Naive B cell (primary cell): ENCODE results near the gene FGFR3. TPM values are rescaled to one million over a fixed set of nuclear protein-coding genes. Genes with fewer than 3 reads are reported as not detected.
A peak's percentile ranks its signal among the peaks of the same experiment; 100 is the strongest.

Source experiments
- ATAC-seq, 2 donors: fragments of 150-1000 bp; cut with Tn5 transposase; 2 replicates each; pipeline ENCODE4 v1.10.0; 2021; ENCODE audit warnings: low read depth in 2 of 2, mild to moderate bottlenecking in 2 of 2, moderate library complexity in 2 of 2
- DNase-seq: peaks from one replicate; pipeline ENCODE4 v3.0.0; 2022
- H3K27ac Mint-ChIP-seq, 6 donors: one replicate each; pipeline ENCODE4 v1.8.0; 2020 to 2022; ENCODE audit warnings: mild to moderate bottlenecking in 6 of 6, mixed read lengths in 6 of 6, moderate library complexity in 5 of 6, inconsistent platforms in 2 of 6
- H3K27me3 Mint-ChIP-seq, 3 donors: one replicate each; pipeline ENCODE4 v1.8.0; 2021 to 2022; ENCODE audit warnings: mixed read lengths in 3 of 3, mild to moderate bottlenecking in 1 of 3
- H3K36me3 Mint-ChIP-seq, 2 donors: one replicate each; pipeline ENCODE4 v1.8.0; 2020 to 2022; ENCODE audit warnings: mixed read lengths in 2 of 2, inconsistent platforms in 1 of 2, mild to moderate bottlenecking in 1 of 2
- H3K4me1 Mint-ChIP-seq, 3 donors: one replicate each; pipeline ENCODE4 v1.8.0; 2020 to 2022; ENCODE audit warnings: mixed read lengths in 3 of 3, inconsistent platforms in 1 of 3, mild to moderate bottlenecking in 1 of 3, moderate library complexity in 1 of 3
- H3K4me3 Mint-ChIP-seq, 8 donors: one replicate each; pipeline ENCODE4 v1.8.0; 2020 to 2022; ENCODE audit warnings: mild to moderate bottlenecking in 8 of 8, mixed read lengths in 8 of 8, moderate library complexity in 8 of 8, inconsistent platforms in 2 of 8
- H3K9me3 Mint-ChIP-seq, 7 donors: one replicate each; pipeline ENCODE4 v1.8.0; 2020 to 2022; ENCODE audit warnings: mixed read lengths in 7 of 7, mild to moderate bottlenecking in 5 of 7, inconsistent platforms in 2 of 7, moderate library complexity in 1 of 7
- polyA plus RNA-seq, 6 donors: library from polyadenylated mRNA; unstranded; fragments of 300-500 nt; fragmentation: Illumina TruSeq; gene quantifications; one replicate each; pipeline ENCODE4 v1.2.3, GENCODE V29; 2021; ENCODE audit warnings: low read depth in 6 of 6

Gene FGFR3
- polyA plus RNA-seq, 6 donors from 2014 or later = 0.07 TPM; not detected in 5

DNA sequence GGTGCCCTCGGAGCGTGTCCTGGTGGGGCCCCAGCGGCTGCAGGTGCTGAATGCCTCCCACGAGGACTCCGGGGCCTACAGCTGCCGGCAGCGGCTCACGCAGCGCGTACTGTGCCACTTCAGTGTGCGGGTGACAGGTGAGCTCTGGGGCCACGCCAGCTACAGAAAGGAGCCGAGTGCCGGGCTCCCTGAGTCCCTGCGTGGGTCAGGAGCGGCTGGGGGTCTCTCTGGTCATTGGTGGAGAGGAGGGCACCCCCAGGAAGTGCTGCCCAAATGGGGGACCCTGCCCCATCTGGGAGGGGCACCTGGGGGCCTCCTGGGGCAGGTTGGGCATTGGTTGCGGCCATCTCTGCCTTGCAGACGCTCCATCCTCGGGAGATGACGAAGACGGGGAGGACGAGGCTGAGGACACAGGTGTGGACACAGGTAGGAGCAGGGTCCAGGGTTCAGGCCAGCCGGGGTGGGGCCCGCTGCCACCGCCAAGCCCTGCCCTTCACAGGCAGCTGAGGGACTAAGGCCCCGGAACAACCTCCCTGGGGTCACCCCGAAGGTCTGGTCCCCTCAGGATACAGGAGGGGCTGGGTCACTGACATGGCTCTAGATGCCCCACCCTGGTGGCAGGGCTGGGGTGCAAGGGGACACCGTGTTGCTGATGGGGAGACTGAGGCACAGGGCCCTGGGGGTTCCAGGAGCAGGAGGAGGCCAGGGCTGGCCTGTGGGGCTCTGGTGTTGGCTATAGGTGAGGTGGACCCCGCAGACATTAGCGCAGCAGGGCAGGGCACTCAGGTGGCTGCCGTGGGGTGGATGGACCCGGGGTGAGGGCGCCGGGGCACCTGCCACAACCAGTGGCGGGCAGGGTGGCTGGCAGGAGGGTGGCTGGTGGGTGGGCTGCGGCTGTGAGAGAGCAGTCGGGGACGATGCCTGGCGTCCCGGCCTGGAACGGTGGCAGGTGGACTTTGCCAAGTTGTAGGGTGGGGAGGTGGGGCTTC lies 6.6 kb downstream of the FGFR3 start:
- H3K27ac Mint-ChIP-seq = no peak overlapping the region
- ATAC-seq (no peak), DNase-seq (no peak)
- H3K36me3 Mint-ChIP-seq = no peaks in the 10 kb centered on the region
- peaks cover 0 to 3% (median 0%) of the 10 kb centered on the region in 3 donors for H3K4me1 Mint-ChIP-seq
- no peaks in the 10 kb centered on the region for H3K9me3 Mint-ChIP-seq
- H3K4me3 Mint-ChIP-seq = no peak overlapping the region
- peaks cover 0 to 54% (median 18%) of the 10 kb centered on the region in 3 donors for H3K27me3 Mint-ChIP-seq

DNA sequence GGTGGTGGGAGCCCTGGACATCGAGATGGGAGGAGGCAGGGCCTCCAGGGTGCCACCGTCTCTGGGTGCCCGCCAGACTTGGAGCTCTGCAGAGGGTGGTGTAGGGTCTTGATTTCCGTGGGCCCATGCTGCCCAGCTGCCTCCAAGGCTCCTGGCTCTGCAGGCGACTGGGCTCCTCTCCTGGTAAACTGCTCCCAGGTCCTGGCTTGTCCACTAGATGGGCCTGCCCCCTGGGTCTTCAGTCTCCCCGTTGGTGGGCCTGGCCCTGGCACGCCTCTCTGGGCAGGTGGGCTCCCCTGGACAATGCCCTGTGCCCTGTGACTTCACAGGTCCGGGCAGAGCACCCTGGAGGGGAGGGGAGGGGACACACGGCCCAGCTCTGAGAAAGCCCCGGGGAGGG lies 7.7 kb downstream of the FGFR3 start:
- peak overlapping the region in 1 of 8 donors; percentile 3 for H3K4me3 Mint-ChIP-seq
- H3K9me3 Mint-ChIP-seq = no peaks in the 10 kb centered on the region
- peaks cover 0 to 2% (median 0%) of the 10 kb centered on the region in 3 donors for H3K4me1 Mint-ChIP-seq
- H3K36me3 Mint-ChIP-seq = no peaks in the 10 kb centered on the region
- ATAC-seq (no peak), DNase-seq (no peak)
- H3K27me3 Mint-ChIP-seq = peaks cover 0 to 53% (median 18%) of the 10 kb centered on the region in 3 donors
- no peak overlapping the region for H3K27ac Mint-ChIP-seq

DNA sequence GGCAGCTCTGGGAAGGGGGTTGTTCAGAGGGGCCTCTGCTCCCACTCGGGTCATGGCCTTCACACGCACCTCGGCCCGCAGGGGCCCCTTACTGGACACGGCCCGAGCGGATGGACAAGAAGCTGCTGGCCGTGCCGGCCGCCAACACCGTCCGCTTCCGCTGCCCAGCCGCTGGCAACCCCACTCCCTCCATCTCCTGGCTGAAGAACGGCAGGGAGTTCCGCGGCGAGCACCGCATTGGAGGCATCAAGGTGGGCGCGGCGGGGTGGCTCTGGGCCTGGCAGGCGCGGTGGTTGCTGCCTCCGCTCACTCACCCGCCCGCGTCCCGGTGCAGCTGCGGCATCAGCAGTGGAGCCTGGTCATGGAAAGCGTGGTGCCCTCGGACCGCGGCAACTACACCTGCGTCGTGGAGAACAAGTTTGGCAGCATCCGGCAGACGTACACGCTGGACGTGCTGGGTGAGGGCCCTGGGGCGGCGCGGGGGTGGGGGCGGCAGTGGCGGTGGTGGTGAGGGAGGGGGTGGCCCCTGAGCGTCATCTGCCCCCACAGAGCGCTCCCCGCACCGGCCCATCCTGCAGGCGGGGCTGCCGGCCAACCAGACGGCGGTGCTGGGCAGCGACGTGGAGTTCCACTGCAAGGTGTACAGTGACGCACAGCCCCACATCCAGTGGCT lies 8.3 kb downstream of the FGFR3 start:
- no peaks in the 10 kb centered on the region for H3K36me3 Mint-ChIP-seq
- no peak overlapping the region for H3K27ac Mint-ChIP-seq
- H3K9me3 Mint-ChIP-seq = no peaks in the 10 kb centered on the region
- H3K4me1 Mint-ChIP-seq = no peaks in the 10 kb centered on the region
- peaks cover 0 to 47% (median 15%) of the 10 kb centered on the region in 3 donors for H3K27me3 Mint-ChIP-seq
- DNase-seq (no peak), ATAC-seq (no peak)
- no peak overlapping the region for H3K4me3 Mint-ChIP-seq

DNA sequence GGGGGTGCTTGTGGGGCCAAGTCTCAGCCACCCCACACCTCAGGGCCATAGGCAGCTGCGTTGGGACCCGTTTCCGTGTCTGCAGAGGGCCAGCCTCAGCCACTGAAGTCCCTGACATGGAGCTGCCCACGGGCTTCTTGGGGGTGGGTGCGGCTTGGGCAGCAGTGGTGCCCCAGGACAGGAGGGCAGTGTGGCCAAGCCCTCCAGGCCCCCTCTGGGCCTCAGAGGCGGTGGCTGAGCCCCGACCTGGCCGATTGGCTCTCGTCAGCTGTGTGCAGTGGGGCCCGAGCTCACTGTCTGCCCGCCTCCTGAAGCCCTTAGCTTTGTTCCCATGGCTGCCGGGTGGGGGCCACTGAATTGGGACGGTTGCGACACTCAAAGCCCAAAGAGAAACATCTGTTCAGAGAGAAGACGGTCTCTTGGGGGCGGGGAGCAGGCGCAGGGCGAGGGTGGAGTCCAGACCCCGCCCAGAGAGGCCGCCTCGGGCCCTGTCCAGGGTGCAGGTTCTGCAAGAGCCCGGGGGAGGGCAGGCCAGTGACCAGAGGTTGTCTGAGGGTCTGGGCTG lies 9.1 kb downstream of the FGFR3 start:
- ATAC-seq = no peak
- no peak overlapping the region for H3K4me3 Mint-ChIP-seq
- no peaks in the 10 kb centered on the region for H3K9me3 Mint-ChIP-seq
- peaks cover 0 to 41% (median 9%) of the 10 kb centered on the region in 3 donors for H3K27me3 Mint-ChIP-seq
- H3K36me3 Mint-ChIP-seq = no peaks in the 10 kb centered on the region
- no peak for DNase-seq
- H3K27ac Mint-ChIP-seq = no peak overlapping the region
- no peaks in the 10 kb centered on the region for H3K4me1 Mint-ChIP-seq

DNA sequence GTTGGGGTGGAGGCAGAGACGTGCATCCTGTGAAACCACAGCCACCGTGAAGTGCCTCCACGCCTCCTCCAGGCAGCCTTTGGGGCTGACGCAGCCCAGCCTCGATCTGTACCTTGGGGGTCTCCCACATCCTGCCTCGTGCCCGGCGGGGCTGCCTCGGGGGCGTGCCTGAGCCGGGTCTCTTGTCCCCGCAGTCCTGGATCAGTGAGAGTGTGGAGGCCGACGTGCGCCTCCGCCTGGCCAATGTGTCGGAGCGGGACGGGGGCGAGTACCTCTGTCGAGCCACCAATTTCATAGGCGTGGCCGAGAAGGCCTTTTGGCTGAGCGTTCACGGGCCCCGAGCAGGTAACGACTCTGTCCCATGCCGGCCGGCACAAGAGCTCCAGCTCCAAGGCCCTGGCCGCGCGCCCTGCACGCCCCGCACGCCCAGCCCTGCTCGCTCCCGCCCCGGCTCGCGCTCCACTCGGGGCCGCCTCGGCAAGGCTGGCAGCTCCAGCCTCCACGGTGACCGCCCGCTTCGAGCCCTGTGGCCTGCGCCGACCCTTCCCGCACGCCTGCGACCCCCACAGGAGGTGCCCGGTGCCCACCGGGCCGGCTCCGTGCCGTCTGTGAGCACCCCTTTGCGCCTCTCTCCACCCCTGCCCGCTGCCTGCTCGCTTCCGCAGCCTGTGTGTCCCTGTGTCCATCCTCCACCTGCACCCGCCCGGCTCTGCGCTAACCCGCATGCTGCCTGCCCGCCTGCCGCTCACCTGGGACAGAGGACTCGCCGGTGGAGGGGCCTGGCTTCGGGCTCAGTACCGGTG lies 9.8 kb downstream of the FGFR3 start:
- DNase-seq (no peak), ATAC-seq (no peak)
- peaks cover 0 to 35% (median 9%) of the 10 kb centered on the region in 3 donors for H3K27me3 Mint-ChIP-seq
- no peaks in the 10 kb centered on the region for H3K4me1 Mint-ChIP-seq
- no peaks in the 10 kb centered on the region for H3K9me3 Mint-ChIP-seq
- no peak overlapping the region for H3K27ac Mint-ChIP-seq
- H3K36me3 Mint-ChIP-seq = no peaks in the 10 kb centered on the region
- no peak overlapping the region for H3K4me3 Mint-ChIP-seq

DNA sequence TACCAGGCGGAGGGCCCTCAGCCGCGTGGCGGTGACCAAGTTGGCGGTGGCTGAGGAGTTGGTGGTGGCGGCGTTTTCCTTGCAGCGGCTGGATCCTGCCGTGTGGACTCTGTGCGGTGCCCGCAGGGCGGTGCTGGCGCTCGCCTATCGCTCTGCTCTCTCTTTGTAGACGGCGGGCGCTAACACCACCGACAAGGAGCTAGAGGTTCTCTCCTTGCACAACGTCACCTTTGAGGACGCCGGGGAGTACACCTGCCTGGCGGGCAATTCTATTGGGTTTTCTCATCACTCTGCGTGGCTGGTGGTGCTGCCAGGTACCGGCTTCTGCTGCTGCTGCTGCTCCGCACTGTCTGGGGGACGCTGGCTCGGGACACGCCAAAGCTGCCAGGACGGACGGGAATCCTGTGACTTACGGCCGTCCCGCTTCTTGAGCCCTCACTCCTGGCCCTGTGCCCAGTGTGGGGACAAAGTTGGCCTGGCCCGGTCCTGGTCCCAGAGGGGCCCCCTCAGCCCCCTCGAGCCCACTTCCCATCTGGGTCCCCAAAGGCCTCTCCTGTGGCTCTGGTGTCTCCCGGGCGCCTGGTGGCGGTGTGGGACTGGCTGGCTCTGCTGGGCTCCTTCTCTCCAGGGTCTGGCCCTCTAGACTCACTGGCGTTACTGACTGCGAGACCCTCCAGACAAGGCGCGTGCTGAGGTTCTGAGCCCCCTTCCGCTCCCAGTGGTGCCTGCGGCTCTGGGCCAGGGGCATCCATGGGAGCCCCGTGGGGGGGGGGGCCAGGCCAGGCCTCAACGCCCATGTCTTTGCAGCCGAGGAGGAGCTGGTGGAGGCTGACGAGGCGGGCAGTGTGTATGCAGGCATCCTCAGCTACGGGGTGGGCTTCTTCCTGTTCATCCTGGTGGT lies 10.7 kb downstream of the FGFR3 start:
- Mint-ChIP-seq H3K27me3 (peaks cover 0 to 28% (median 1%) of the 10 kb centered on the region in 3 donors), H3K27ac (no peak overlapping the region), H3K36me3 (no peaks in the 10 kb centered on the region), H3K9me3 (no peaks in the 10 kb centered on the region), H3K4me3 (no peak overlapping the region), H3K4me1 (no peaks in the 10 kb centered on the region)
- no peak for ATAC-seq
- no peak for DNase-seq

DNA sequence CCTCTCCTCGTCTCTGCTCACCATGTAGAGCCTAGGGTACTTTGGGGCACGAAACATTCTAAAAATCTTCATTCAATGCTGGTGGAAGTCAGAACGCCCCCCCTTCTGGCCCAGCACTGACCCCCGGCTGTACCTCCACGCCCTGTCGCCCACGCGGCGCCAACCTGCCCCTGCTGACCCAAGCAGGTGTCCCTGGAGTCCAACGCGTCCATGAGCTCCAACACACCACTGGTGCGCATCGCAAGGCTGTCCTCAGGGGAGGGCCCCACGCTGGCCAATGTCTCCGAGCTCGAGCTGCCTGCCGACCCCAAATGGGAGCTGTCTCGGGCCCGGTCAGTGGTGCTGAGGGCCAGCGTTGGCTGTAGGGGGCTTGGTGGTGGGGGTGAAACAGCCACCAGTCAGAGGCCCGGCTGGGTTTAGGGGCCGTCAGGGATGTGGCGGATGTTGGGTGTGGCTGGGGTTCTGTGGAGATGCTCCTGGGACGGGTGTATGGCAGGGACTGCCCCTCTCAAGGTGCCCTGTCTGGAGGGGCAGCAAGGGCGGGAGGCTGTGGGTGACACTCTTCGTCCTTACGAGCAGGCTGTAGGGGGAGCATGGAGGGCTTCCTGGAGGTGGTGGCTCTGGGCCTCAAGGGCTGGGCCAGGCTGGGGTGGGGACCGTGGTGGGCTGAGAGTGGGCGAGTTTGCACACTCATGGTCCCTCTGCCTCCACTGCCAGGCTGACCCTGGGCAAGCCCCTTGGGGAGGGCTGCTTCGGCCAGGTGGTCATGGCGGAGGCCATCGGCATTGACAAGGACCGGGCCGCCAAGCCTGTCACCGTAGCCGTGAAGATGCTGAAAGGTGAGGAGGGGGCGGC lies 11.8 kb downstream of the FGFR3 start:
- H3K9me3 Mint-ChIP-seq = no peaks in the 10 kb centered on the region
- H3K4me3 Mint-ChIP-seq = no peak overlapping the region
- no peaks in the 10 kb centered on the region for H3K4me1 Mint-ChIP-seq
- no peaks in the 10 kb centered on the region for H3K36me3 Mint-ChIP-seq
- H3K27me3 Mint-ChIP-seq = peaks cover 0 to 20% (median 0%) of the 10 kb centered on the region in 3 donors
- H3K27ac Mint-ChIP-seq = no peak overlapping the region
- DNase-seq (no peak), ATAC-seq (no peak)

DNA sequence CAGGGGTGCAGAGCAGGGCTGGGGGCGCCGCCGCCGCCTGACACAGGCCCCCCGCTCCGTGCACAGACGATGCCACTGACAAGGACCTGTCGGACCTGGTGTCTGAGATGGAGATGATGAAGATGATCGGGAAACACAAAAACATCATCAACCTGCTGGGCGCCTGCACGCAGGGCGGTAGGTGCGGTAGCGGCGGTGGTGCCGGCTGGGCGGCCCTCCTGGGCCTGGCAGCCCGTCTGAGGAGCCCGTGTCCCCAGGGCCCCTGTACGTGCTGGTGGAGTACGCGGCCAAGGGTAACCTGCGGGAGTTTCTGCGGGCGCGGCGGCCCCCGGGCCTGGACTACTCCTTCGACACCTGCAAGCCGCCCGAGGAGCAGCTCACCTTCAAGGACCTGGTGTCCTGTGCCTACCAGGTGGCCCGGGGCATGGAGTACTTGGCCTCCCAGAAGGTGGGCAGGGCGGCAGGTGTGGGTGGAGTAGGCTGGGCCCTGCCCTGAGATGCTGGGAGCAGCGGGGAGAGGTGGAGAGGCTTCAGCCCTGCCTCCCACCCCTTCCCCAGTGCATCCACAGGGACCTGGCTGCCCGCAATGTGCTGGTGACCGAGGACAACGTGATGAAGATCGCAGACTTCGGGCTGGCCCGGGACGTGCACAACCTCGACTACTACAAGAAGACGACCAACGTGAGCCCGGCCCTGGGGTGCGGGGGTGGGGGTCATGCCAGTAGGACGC lies 12.6 kb downstream of the FGFR3 start:
- DNase-seq = no peak
- peaks cover 0 to 12% (median 0%) of the 10 kb centered on the region in 3 donors for H3K27me3 Mint-ChIP-seq
- H3K9me3 Mint-ChIP-seq = no peaks in the 10 kb centered on the region
- no peak overlapping the region for H3K4me3 Mint-ChIP-seq
- no peaks in the 10 kb centered on the region for H3K4me1 Mint-ChIP-seq
- no peak overlapping the region for H3K27ac Mint-ChIP-seq
- no peaks in the 10 kb centered on the region for H3K36me3 Mint-ChIP-seq
- ATAC-seq = no peak

DNA sequence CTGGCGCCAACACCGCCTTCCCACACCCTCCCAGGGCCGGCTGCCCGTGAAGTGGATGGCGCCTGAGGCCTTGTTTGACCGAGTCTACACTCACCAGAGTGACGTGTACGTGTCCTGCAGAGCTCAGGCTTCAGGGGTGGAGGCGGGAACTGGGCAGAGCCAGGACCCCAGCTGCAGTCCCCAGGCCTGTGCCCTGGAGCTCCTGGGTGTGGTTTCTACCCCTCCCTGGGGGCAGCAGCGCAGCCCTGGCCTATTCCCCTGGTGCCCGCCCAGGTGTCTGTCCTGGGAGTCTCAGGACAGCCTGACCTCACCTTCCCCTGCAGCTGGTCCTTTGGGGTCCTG lies 13.1 kb downstream of the FGFR3 start:
- H3K27me3 Mint-ChIP-seq = peaks cover 0 to 7% (median 0%) of the 10 kb centered on the region in 3 donors
- H3K36me3 Mint-ChIP-seq = no peaks in the 10 kb centered on the region
- H3K4me3 Mint-ChIP-seq = no peak overlapping the region
- ATAC-seq = no peak
- no peaks in the 10 kb centered on the region for H3K9me3 Mint-ChIP-seq
- H3K4me1 Mint-ChIP-seq = no peaks in the 10 kb centered on the region
- H3K27ac Mint-ChIP-seq = no peak overlapping the region
- DNase-seq = no peak

DNA sequence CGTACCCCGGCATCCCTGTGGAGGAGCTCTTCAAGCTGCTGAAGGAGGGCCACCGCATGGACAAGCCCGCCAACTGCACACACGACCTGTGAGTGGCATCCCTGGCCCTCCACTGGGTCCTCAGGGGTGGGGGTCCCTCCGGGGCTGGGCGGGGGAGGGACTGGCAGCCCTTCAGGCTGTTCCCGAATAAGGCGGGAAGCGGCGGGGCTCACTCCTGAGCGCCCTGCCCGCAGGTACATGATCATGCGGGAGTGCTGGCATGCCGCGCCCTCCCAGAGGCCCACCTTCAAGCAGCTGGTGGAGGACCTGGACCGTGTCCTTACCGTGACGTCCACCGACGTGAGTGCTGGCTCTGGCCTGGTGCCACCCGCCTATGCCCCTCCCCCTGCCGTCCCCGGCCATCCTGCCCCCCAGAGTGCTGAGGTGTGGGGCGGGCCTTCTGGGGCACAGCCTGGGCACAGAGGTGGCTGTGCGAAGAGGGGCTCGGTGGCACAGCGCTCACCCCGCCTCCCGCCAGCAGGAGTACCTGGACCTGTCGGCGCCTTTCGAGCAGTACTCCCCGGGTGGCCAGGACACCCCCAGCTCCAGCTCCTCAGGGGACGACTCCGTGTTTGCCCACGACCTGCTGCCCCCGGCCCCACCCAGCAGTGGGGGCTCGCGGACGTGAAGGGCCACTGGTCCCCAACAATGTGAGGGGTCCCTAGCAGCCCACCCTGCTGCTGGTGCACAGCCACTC lies 13.7 kb downstream of the FGFR3 start:
- DNase-seq = no peak
- H3K27ac Mint-ChIP-seq = no peak overlapping the region
- no peaks in the 10 kb centered on the region for H3K36me3 Mint-ChIP-seq
- no peak overlapping the region for H3K4me3 Mint-ChIP-seq
- no peaks in the 10 kb centered on the region for H3K4me1 Mint-ChIP-seq
- ATAC-seq = no peak
- H3K27me3 Mint-ChIP-seq = peaks cover 0 to 5% (median 0%) of the 10 kb centered on the region in 3 donors
- H3K9me3 Mint-ChIP-seq = no peaks in the 10 kb centered on the region

DNA sequence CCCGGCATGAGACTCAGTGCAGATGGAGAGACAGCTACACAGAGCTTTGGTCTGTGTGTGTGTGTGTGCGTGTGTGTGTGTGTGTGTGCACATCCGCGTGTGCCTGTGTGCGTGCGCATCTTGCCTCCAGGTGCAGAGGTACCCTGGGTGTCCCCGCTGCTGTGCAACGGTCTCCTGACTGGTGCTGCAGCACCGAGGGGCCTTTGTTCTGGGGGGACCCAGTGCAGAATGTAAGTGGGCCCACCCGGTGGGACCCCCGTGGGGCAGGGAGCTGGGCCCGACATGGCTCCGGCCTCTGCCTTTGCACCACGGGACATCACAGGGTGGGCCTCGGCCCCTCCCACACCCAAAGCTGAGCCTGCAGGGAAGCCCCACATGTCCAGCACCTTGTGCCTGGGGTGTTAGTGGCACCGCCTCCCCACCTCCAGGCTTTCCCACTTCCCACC lies 14.3 kb downstream of the FGFR3 start:
- no peaks in the 10 kb centered on the region for H3K9me3 Mint-ChIP-seq

More for the DNA sequence above, 14.3 kb downstream of the FGFR3 start:
- DNase-seq (no peak), ATAC-seq (no peak)
- Mint-ChIP-seq H3K27ac (no peak overlapping the region), H3K4me3 (no peak overlapping the region), H3K4me1 (no peaks in the 10 kb centered on the region), H3K36me3 (peaks cover 2 to 3% of the 10 kb centered on the region in 2 donors), H3K27me3 (peaks cover 0 to 5% (median 0%) of the 10 kb centered on the region in 3 donors)
